ENCODE data around the gene PDE4D.

DNA sequence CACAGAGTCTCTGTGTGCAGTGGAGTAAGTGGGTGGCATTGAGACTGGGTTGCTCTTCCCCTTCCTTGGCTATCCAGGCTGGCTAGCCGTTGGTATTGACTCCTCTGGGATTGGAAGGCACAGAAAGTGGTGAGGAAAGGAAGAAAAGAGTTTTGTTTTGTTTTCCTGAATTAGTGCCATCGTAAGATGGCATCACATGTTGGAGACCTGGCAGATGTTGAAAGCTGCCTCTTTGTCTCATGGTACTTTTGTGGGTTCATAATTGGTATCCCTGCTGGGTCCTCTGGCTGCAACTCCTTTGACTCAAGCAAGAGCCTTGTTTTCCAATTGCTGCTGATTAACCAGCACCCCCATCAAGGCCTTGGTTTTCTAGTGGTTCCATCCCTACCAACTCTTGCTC is 293.8 kb downstream of the PDE4D start:
- TF ChIP-seq CTCF (conservative IDR thresholded peaks at IDR 0.05 in 1 of 2, IDR thresholded peaks at IDR 0.05 in 1 of 2; ENCODE audit: extremely low read depth in 1 of 2, insufficient read depth in 1 of 2, low read depth in 1 of 2, low read length in 2 of 2) (no peak), EZH2 (IDR thresholded peaks at IDR 0.05; ENCODE audit: borderline replicate concordance, low read length) (no peak)
